Stomach (tissue), 4 donors: ENCODE results near the gene KIDINS220.

ENCODE experiments used
- CTCF ChIP-seq, 7 experiments: fragments of 450-650 bp in 4 of 7; fragments of 200-600 bp in 3 of 7; sonication (generic) in 3 of 7; IDR thresholded peaks; one replicate each; pipeline ENCODE4 v1.5.1; 2016 to 2019; ENCODE audit warnings: antibody characterized with exemption in 7 of 7, control low read depth in 2 of 7, mild to moderate bottlenecking in 1 of 7
- POLR2A ChIP-seq, 4 donors: fragments of 450-650 bp; IDR thresholded peaks; one replicate each; pipeline ENCODE4 v1.6.1; 2016; ENCODE audit warnings: antibody characterized with exemption in 4 of 4, control low read depth in 2 of 4, mild to moderate bottlenecking in 1 of 4, moderate library complexity in 1 of 4
- POLR2AphosphoS5 ChIP-seq, 3 donors: sonication (generic); formaldehyde crosslinking; IDR thresholded peaks; one replicate each; pipeline ENCODE4 v1.6.1; 2016; ENCODE audit warnings: antibody characterized with exemption in 3 of 3

GRCh38 chr2:8796878-8797550 lies 40.4 kb downstream of the KIDINS220 start:
- TF ChIP-seq CTCF (IDR thresholded peaks at IDR 0.05) (no peak), POLR2A (IDR thresholded peaks at IDR 0.05) (no peak), POLR2AphosphoS5 (IDR thresholded peaks at IDR 0.05) (no peak)
